GM13977 (cell line): Measurements from ENCODE around the gene GFOD2.

Experiments
- DNase-seq: peaks from one replicate; pipeline ENCODE4 v3.0.0; 2012; ENCODE audit warnings: low spot score
- CTCF ChIP-seq: IDR thresholded peaks from 2 replicates; pipeline ENCODE4 v1.5.1; 2012; ENCODE audit warnings: mild to moderate bottlenecking, control low read depth; ENCODE audit not compliant: insufficient read depth; ENCODE audit errors: extremely low read depth, missing control alignments
- in situ Hi-C: fragments of 300-500 bp; cut with MboI; formaldehyde crosslinking; loops from one replicate; pipeline ENCODE4 v1.12.0; 2022; ENCODE audit warnings: low sequenced_read_pairs, low pct_unique_long_range_greater_than_20kb, mixed read lengths, inconsistent platforms; ENCODE audit not compliant: unreplicated experiment

The GFOD2 gene

GRCh38 chr16:67664871-67665270 is 54.2 kb downstream of the GFOD2 start:
- no peak for DNase-seq
- no peak for TF ChIP-seq CTCF
- in situ Hi-C loops = no loop called here

GRCh38 chr16:67664258-67664657 is 54.9 kb downstream of the GFOD2 start:
- DNase-seq = no peak
- no peak for TF ChIP-seq CTCF
- in situ Hi-C loops = no loop called here

- no peak for DNase-seq
- in situ Hi-C loops = no loop called here
- no peak for TF ChIP-seq CTCF
Measured at GRCh38 chr16:67663877-67664222, 55.3 kb downstream of the GFOD2 start.

GRCh38 chr16:67663151-67663876 is 55.8 kb downstream of the GFOD2 start:
- no peak for DNase-seq
- in situ Hi-C loops = no loop called here
- TF ChIP-seq CTCF = peak; percentile 44

- in situ Hi-C loops = no loop called here
- no peak for TF ChIP-seq CTCF
- no peak for DNase-seq
Measured at GRCh38 chr16:67662653-67663010, 56.5 kb downstream of the GFOD2 start.

- TF ChIP-seq CTCF = no peak
- DNase-seq = no peak
- in situ Hi-C loops = no loop called here
Measured at GRCh38 chr16:67661886-67662652, 57.0 kb downstream of the GFOD2 start.
